ENCODE data around the gene PSD4. TPM values are rescaled to one million over a fixed set of nuclear protein-coding genes. Genes with fewer than 3 reads are reported as not detected.

PSD4 gene
- 10.4 to 14.6 TPM (median 12.8 TPM) in 5 replicates for total RNA-seq (2022; extraction: Qiagen RNA extraction)

DNA sequence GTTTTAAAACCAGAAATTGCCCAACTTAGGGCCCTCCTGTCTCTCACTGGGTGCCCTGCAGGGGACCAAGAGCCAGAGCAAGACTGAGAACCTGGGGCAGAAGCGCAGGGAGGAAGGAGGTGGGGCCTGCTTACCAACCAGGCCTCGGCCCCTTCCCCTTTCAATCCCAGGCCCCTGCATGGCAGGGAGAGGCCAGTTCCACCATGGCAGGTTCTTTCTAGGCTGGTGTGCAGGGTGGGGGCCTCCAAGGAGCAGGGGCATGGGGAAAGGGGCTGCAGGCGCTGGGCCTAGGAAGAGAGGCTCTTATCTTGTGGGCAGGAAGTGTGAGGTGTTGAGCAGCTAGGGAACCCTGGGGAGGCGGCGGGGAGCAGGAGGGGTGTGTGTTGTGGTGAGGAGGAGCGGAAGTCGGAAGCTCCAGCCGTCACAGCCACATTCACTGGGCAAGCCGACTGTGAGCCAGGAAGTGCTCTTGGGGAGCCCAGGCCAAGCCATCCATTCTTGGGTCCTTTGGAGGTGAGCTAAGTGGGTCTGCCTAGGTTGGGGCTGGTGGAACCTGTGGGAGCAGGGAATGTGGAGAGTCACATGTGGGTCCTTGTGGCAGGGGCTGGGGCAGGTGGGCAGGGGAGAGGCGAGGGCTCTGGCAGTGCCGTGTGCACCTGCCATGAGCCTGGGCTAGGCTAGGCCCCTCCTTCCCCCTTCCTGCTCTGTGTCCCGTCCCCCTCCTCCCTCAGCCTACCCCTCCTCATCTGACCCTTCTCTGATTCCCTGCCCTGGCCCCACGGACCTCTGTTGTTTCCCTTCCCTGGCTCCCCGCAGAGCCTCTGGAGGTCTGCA, at the start of gene PSD4:
Gene PSD4 (plus strand): TSS at position 430 of the 834 bp plus-strand sequence. CDS start 8,486 bp downstream, outside the sequence.

GRCh38 chr2:113126845-113127645, 46.7 kb upstream of the PSD4 start, which contains the start of gene IL1RN:
IL1RN (plus strand) TSS chr2:113127598; CDS start chr2:113127625, 27 bp downstream.

Other genes starting within 250 kb of the PSD4 start
- not detected in 5 replicates for gene IL36G, start 196.0 kb upstream of the PSD4 start, total RNA-seq (2022; extraction: Qiagen RNA extraction)
- gene IL36A, start 168.5 kb upstream of the PSD4 start, total RNA-seq (2022; extraction: Qiagen RNA extraction) = not detected in 5 replicates
- gene IL36B, start 121.1 kb upstream of the PSD4 start, total RNA-seq (2022; extraction: Qiagen RNA extraction) = 0.15 to 0.34 TPM (median 0.17 TPM) in 3 of 5 replicates, not detected in the others
- gene IL36RN, start 114.8 kb upstream of the PSD4 start, total RNA-seq (2022; extraction: Qiagen RNA extraction) = 0.07 to 0.21 TPM in 2 of 5 replicates, not detected in the others
- not detected in 5 replicates for gene IL1F10, start 106.0 kb upstream of the PSD4 start, total RNA-seq (2022; extraction: Qiagen RNA extraction)
- 0.13 to 0.53 TPM (median 0.37 TPM) in 5 replicates for gene IL1RN, start 46.4 kb upstream of the PSD4 start, total RNA-seq (2022; extraction: Qiagen RNA extraction)
- 0.50 to 1.3 TPM (median 0.80 TPM) in 5 replicates for gene PAX8, start 105.0 kb downstream of the PSD4 start, total RNA-seq (2022; extraction: Qiagen RNA extraction)

All from A549 treated with Mapracorat at 1 μM for 4 hours (cell line).